ENCODE measurements around the gene SHB.

GRCh38 chr9:38053697-38054461 is 15.1 kb downstream of the SHB start:
- TF ChIP-seq CTCF (optimal IDR thresholded peaks at IDR 0.05 in 1 of 3, IDR thresholded peaks at IDR 0.05 in 1 of 3, conservative IDR thresholded peaks at IDR 0.05 in 1 of 3; ENCODE audit: extremely low read depth in 1 of 3, insufficient read depth in 2 of 3, low read length in 3 of 3), result no peak
- no peak for TF ChIP-seq EZH2 (IDR thresholded peaks at IDR 0.05; ENCODE audit: low read length)
